SK-N-SH treated with all-trans-retinoic acid at 6 μM for 48 hours (cell line): ENCODE results near the gene PERCC1.

Experiments used
- ATAC-seq: fragments of 200-7000 bp; cut with Tn5 transposase; 3 replicates; pipeline ENCODE4 v1.9.1; 2020; ENCODE audit warnings: mild to moderate bottlenecking, moderate library complexity
- BACH2 ChIP-seq: fragments of 250-450 bp; sonication (Bioruptor Pico); IDR thresholded peaks from 2 replicates; pipeline ENCODE4 v1.9.0; 2021; ENCODE audit warnings: mild to moderate bottlenecking, borderline replicate concordance
- CSDC2 ChIP-seq: fragments of 250-450 bp; sonication (Bioruptor Pico); IDR thresholded peaks from 2 replicates; pipeline ENCODE4 v1.5.0; 2020; ENCODE audit warnings: mild to moderate bottlenecking, moderate library complexity
- ESRRG ChIP-seq: fragments of 250-450 bp; sonication (Bioruptor Pico); IDR thresholded peaks from 2 replicates; pipeline ENCODE4 v1.6.1; 2021; ENCODE audit warnings: mild to moderate bottlenecking
- GLIS3 ChIP-seq: fragments of 250-450 bp; sonication (Bioruptor Pico); IDR thresholded peaks from 2 replicates; pipeline ENCODE4 v1.5.0; 2020; ENCODE audit warnings: mild to moderate bottlenecking, moderate library complexity
- ISL1 ChIP-seq: fragments of 250-450 bp; sonication (Bioruptor Pico); IDR thresholded peaks from 2 replicates; pipeline ENCODE4 v2.1.2; 2022; ENCODE audit warnings: mild to moderate bottlenecking, moderate library complexity
- OSR1 ChIP-seq: fragments of 250-450 bp; sonication (Bioruptor Pico); IDR thresholded peaks from 2 replicates; pipeline ENCODE4 v1.8.0; 2022; ENCODE audit warnings: moderate library complexity, mild to moderate bottlenecking, inconsistent platforms
- SNAI2 ChIP-seq: fragments of 250-450 bp; sonication (Bioruptor Pico); IDR thresholded peaks from 2 replicates; pipeline ENCODE4 v1.5.0; 2020; ENCODE audit warnings: mild to moderate bottlenecking, moderate library complexity
- TCF4 ChIP-seq: fragments of 250-450 bp; sonication (Bioruptor Pico); IDR thresholded peaks from 2 replicates; pipeline ENCODE4 v1.8.0; 2021; ENCODE audit warnings: mild to moderate bottlenecking, moderate library complexity, borderline replicate concordance
- TOX ChIP-seq: fragments of 250-450 bp; sonication (Bioruptor Pico); IDR thresholded peaks from 2 replicates; pipeline ENCODE4 v1.8.0; 2021; ENCODE audit warnings: mild to moderate bottlenecking, moderate library complexity, borderline replicate concordance
- ZFP30 ChIP-seq: fragments of 450-650 bp; formaldehyde crosslinking; IDR thresholded peaks from 2 replicates; pipeline ENCODE4 v1.5.0; 2022; ENCODE audit warnings: mild to moderate bottlenecking, moderate library complexity
- ZNF565 ChIP-seq: fragments of 450-650 bp; formaldehyde crosslinking; conservative IDR thresholded peaks from 2 replicates; pipeline ENCODE4 v1.5.0; 2020; ENCODE audit warnings: low read depth, mild to moderate bottlenecking, moderate library complexity
- ZNF70 ChIP-seq: fragments of 450-650 bp; formaldehyde crosslinking; IDR thresholded peaks from 2 replicates; pipeline ENCODE4 v1.5.0; 2020; ENCODE audit warnings: mild to moderate bottlenecking, moderate library complexity
- TF ChIP-seq, protein P1 (sequence below): fragments of 250-450 bp; sonication (Bioruptor Pico); IDR thresholded peaks from 2 replicates; pipeline ENCODE4 v1.5.0; 2020; ENCODE audit warnings: mild to moderate bottlenecking, moderate library complexity
- TF ChIP-seq, protein P2 (sequence below): fragments of 250-450 bp; sonication (Bioruptor Pico); IDR thresholded peaks from 2 replicates; pipeline ENCODE4 v1.5.1; 2021; ENCODE audit warnings: mild to moderate bottlenecking, moderate library complexity
- TF ChIP-seq, protein P3 (sequence below): fragments of 250-450 bp; sonication (Bioruptor Pico); IDR thresholded peaks from 2 replicates; pipeline ENCODE4 v1.5.1; 2020; ENCODE audit warnings: low read depth, mild to moderate bottlenecking, moderate library complexity
- TF ChIP-seq, protein P4 (sequence below): fragments of 250-450 bp; sonication (Bioruptor Pico); IDR thresholded peaks from 2 replicates; pipeline ENCODE4 v1.8.0; 2020; ENCODE audit warnings: mild to moderate bottlenecking, moderate library complexity, borderline replicate concordance
- TF ChIP-seq, protein P5 (sequence below): fragments of 250-450 bp; sonication (Bioruptor Pico); IDR thresholded peaks from 2 replicates; pipeline ENCODE4 v1.8.0; 2021; ENCODE audit warnings: low read depth, mild to moderate bottlenecking, moderate library complexity, borderline replicate concordance

PERCC1 gene

DNA sequence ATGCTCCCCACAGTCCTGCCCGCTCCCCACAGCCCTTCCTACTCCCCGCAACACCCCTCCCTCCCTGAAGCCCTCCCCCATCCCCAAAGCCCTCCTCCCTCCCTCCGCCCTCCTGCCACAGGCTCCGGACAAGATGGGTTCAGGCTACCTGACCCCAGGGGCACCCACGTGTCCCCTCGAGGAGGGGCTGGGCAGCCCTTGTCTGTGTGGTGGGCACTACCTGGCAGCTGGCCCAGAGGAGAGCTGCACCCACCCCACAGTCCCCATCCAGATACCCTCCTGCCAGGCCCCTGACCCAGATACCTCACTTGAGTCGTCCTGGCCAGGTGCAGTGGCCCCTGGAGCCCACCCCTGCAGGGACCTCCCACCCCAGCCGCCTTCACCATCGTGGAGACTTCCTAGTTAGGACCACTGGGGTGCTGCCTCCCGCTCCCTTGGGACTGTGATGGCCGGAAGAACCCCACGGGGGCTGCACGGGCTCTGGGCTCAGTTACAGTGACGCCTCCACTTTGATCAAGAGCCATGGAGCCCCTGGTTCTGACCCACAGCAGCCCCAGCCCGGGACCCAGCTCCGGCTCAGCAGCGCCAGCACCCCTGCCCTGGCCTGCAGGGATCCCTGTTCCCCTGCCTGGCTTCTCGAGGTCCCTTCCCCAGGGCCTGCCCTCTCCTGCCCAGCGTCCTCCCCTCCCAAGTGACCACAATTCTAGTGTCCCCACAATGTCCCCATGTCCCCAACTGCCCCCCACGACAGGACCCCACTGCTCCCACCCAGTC lies 806 bp downstream of the PERCC1 start:
- no peak for ATAC-seq
- TF ChIP-seq, protein P1, sequence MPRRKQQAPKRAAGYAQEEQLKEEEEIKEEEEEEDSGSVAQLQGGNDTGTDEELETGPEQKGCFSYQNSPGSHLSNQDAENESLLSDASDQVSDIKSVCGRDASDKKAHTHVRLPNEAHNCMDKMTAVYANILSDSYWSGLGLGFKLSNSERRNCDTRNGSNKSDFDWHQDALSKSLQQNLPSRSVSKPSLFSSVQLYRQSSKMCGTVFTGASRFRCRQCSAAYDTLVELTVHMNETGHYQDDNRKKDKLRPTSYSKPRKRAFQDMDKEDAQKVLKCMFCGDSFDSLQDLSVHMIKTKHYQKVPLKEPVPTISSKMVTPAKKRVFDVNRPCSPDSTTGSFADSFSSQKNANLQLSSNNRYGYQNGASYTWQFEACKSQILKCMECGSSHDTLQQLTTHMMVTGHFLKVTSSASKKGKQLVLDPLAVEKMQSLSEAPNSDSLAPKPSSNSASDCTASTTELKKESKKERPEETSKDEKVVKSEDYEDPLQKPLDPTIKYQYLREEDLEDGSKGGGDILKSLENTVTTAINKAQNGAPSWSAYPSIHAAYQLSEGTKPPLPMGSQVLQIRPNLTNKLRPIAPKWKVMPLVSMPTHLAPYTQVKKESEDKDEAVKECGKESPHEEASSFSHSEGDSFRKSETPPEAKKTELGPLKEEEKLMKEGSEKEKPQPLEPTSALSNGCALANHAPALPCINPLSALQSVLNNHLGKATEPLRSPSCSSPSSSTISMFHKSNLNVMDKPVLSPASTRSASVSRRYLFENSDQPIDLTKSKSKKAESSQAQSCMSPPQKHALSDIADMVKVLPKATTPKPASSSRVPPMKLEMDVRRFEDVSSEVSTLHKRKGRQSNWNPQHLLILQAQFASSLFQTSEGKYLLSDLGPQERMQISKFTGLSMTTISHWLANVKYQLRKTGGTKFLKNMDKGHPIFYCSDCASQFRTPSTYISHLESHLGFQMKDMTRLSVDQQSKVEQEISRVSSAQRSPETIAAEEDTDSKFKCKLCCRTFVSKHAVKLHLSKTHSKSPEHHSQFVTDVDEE (CRISPR knock-in tag) = no peak
- no peak for TF ChIP-seq GLIS3 (CRISPR knock-in tag)
- TF ChIP-seq, protein P2, sequence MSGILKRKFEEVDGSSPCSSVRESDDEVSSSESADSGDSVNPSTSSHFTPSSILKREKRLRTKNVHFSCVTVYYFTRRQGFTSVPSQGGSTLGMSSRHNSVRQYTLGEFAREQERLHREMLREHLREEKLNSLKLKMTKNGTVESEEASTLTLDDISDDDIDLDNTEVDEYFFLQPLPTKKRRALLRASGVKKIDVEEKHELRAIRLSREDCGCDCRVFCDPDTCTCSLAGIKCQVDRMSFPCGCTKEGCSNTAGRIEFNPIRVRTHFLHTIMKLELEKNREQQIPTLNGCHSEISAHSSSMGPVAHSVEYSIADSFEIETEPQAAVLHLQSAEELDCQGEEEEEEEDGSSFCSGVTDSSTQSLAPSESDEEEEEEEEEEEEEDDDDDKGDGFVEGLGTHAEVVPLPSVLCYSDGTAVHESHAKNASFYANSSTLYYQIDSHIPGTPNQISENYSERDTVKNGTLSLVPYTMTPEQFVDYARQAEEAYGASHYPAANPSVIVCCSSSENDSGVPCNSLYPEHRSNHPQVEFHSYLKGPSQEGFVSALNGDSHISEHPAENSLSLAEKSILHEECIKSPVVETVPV (CRISPR knock-in tag) = no peak
- TF ChIP-seq, protein P3, sequence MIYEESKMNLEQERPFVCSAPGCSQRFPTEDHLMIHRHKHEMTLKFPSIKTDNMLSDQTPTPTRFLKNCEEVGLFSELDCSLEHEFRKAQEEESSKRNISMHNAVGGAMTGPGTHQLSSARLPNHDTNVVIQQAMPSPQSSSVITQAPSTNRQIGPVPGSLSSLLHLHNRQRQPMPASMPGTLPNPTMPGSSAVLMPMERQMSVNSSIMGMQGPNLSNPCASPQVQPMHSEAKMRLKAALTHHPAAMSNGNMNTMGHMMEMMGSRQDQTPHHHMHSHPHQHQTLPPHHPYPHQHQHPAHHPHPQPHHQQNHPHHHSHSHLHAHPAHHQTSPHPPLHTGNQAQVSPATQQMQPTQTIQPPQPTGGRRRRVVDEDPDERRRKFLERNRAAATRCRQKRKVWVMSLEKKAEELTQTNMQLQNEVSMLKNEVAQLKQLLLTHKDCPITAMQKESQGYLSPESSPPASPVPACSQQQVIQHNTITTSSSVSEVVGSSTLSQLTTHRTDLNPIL (CRISPR knock-in tag) = no peak
- TF ChIP-seq CSDC2 (CRISPR knock-in tag) = no peak
- no peak for TF ChIP-seq ZNF565 (CRISPR knock-in tag)
- no peak for TF ChIP-seq BACH2
- TF ChIP-seq ZNF70 (CRISPR knock-in tag) = no peak
- TF ChIP-seq, protein P4, sequence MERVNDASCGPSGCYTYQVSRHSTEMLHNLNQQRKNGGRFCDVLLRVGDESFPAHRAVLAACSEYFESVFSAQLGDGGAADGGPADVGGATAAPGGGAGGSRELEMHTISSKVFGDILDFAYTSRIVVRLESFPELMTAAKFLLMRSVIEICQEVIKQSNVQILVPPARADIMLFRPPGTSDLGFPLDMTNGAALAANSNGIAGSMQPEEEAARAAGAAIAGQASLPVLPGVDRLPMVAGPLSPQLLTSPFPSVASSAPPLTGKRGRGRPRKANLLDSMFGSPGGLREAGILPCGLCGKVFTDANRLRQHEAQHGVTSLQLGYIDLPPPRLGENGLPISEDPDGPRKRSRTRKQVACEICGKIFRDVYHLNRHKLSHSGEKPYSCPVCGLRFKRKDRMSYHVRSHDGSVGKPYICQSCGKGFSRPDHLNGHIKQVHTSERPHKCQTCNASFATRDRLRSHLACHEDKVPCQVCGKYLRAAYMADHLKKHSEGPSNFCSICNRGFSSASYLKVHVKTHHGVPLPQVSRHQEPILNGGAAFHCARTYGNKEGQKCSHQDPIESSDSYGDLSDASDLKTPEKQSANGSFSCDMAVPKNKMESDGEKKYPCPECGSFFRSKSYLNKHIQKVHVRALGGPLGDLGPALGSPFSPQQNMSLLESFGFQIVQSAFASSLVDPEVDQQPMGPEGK (CRISPR knock-in tag) = no peak
- no peak for TF ChIP-seq OSR1 (CRISPR knock-in tag)
- TF ChIP-seq, protein P5, sequence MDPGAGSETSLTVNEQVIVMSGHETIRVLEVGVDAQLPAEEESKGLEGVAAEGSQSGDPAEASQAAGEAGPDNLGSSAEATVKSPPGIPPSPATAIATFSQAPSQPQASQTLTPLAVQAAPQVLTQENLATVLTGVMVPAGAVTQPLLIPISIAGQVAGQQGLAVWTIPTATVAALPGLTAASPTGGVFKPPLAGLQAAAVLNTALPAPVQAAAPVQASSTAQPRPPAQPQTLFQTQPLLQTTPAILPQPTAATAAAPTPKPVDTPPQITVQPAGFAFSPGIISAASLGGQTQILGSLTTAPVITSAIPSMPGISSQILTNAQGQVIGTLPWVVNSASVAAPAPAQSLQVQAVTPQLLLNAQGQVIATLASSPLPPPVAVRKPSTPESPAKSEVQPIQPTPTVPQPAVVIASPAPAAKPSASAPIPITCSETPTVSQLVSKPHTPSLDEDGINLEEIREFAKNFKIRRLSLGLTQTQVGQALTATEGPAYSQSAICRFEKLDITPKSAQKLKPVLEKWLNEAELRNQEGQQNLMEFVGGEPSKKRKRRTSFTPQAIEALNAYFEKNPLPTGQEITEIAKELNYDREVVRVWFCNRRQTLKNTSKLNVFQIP (CRISPR knock-in tag) = no peak
- no peak for TF ChIP-seq ZFP30
- no peak for TF ChIP-seq TOX

DNA sequence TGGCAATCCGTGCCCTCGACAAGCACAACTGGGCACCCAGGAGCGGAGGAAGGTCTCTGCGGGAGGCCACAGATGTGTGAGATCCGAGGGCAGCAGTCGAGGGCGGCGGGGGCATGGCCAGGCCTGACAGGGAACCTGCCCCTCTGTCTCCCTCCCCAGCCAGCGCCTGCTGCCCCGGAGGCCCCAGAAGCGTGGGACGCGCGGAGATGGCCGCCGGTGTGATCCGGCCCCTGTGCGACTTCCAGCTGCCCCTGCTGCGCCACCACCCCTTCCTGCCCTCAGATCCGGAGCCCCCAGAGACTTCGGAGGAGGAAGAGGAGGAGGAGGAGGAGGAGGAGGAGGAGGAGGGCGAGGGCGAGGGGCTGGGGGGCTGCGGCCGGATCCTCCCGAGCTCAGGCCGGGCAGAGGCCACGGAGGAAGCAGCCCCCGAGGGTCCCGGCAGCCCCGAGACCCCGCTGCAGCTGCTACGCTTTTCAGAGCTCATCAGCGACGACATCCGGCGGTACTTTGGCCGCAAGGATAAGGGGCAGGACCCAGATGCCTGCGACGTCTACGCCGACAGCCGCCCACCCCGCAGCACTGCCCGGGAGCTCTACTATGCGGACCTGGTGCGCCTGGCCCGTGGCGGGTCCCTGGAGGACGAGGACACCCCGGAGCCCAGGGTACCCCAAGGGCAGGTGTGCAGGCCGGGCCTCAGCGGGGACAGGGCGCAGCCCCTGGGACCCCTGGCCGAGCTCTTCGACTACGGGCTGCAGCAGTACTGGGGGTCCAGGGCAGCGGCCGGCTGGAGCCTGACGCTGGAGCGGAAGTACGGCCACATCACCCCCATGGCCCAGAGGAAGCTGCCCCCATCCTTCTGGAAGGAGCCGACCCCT lies 1.7 kb downstream of the PERCC1 start:
- no peak for ATAC-seq
- TF ChIP-seq ESRRG (CRISPR knock-in tag) (no peak), SNAI2 (CRISPR knock-in tag) (no peak), CSDC2 (CRISPR knock-in tag) (no peak), ZNF565 (CRISPR knock-in tag) (no peak), TCF4 (no peak), ISL1 (CRISPR knock-in tag) (no peak), GLIS3 (CRISPR knock-in tag) (no peak)
- TF ChIP-seq, protein P4 (CRISPR knock-in tag) = no peak
- TF ChIP-seq, protein P1 (CRISPR knock-in tag) = no peak
- TF ChIP-seq, protein P2 (CRISPR knock-in tag) = no peak
- TF ChIP-seq, protein P3 (CRISPR knock-in tag) = no peak
